Measurements from ENCODE around the gene SLC6A18.

SLC6A18 gene

DNA sequence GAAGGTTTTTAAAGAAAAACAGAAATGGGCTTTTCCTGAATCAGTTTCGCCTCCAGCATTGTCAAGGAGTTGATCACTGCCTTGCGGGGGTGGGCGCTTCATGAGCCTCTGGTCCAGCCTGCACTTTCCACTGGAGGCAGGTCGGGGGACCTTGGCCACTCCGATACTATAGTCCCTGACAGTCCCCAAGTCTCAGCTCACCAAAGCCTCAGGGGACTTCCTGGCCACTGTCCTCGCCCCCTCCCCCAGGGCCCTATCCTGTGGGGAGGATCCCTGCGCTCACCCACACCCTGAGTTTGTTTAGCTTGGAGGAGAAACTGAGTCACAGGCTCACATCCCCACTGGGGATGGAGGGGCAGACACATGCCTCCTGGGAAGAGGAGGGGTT lies 22.4 kb upstream of the SLC6A18 start:
- DNase-seq (ENCODE audit: low read depth in 2 of 2): no peak

GRCh38 chr5:1203311-1203967 lies 21.7 kb upstream of the SLC6A18 start:
- no peak for DNase-seq (ENCODE audit: low read depth in 2 of 2)

DNA sequence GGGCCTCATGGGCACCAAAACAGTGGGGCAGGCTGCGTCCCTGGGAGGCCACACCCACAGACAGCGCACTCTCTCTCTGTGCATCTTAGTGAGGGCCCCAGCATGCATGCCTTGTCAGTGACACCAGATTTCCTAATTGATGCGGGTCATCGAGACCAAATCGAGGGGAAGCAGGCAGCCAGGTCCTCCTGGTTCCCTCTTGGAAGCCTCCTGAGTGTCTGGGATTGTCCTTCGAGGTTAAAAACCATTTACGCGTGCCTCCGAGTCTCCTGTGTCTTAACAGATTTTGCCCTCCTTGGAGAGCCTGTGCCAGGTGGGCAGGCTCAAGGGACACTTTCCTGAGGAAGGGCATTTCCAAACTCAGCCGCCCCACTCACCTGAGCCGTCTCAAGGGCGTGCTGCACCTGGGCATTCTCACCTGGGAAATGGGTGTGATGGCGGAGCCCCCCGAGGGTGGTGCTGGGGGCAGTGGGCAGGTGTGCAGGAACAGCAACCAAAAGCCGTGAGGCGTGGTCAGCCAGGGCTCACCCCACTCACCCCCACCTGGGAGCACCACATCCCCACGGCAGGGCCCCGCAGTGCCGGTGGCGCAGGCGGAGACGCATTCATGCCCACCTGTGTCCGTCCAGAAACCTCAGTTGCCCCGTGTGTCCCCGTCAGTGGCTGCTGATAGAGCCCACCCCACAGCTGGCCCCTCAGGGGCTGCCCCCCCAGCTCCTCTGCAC lies 21.1 kb upstream of the SLC6A18 start:
- no peak for DNase-seq (ENCODE audit: low read depth in 2 of 2)

GRCh38 chr5:1204693-1205242 lies 20.4 kb upstream of the SLC6A18 start:
- no peak for DNase-seq (ENCODE audit: low read depth in 2 of 2)

GRCh38 chr5:1205255-1206180 lies 19.7 kb upstream of the SLC6A18 start:
- DNase-seq (ENCODE audit: low read depth in 2 of 2): no peak

DNA sequence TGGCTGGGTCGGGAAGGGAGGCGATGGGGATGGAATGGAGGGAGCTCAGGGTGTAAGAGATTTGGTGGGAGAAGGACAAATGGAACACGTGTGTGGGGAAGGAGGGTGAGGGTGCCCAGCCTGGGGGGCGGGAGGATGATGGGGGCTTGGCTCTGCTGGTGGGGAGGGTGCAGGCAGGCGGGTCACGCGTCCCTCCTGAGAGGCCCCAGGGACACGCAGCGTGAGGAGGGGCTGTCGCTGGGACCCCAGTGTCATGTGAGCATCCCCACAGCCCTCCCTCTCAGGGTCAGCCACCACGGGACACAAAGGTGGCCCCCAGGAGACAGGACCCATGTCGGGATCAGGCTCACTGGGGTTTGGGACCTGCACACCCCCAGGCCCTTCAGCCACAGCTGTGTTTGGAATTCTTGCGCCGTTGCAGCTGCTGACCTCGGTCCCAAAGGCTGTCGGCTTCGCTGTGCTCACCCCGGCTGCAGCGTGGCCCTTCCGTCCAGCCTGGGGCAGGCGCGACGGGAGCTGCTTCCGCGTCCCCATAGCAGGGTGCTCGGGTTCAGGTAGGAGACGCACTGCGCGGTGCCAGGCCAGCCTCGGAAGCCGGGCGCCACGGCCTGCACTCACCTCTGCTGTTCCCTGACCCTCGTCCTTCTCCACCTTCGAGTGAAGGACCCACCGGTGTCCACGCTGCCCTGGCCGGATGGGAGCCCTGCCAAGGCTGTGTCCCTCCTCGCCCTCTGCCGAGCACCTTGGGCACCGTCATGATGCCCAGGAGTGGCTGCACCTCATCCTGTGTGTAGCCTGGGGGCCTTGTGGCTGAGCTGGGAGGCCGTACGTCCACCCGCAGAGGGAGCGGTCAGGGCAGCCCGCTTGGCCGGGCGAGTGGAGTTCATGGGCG lies 18.4 kb upstream of the SLC6A18 start:
- DNase-seq (ENCODE audit: low read depth in 2 of 2): no peak

DNA sequence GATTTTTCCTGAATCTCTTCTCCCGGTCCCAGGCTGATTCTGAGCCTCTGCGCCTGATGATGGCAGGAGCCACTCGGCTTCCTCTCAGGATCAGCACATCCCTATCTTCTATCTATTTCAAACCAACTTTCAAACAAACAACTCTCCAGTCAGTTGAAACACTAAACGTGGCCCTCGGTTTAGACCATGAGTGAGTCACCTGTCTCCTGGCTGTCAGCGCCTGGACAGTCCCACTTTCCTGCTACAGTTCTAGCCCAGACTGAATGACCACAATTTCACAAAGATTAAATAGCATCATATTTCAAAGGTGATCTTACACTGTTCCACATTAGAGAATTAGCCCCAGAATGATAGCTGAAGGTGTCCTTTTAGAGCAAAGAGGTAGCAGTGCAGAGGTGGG lies 17.6 kb upstream of the SLC6A18 start:
- DNase-seq (ENCODE audit: low read depth in 2 of 2): no peak

DNA sequence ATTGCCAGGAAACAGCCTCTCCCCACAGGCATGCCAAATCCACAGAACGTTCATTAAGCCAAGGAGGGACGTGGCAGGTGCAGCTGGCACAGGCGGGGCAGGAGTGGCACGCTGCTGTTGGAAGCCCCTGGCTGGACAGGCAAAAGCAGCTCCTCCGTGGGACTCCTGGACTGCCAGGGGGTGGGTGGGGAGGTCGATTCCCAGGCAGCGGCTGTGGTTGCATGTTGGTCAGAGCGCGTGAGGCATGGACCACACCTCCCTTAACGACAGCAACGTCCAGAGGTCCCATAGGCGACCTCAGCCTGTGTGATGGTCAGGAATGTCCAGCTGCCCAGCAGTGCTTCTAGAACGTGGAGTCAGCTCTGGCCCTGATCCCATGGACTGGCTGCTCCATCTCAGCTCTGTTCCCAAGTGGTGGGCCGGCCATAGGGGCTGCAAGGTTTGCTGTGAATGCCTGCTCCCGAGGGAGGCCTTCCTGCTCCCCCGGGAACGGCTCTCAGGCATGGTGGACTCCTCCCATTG lies 16.9 kb upstream of the SLC6A18 start:
- DNase-seq (ENCODE audit: low read depth in 2 of 2): no peak

DNA sequence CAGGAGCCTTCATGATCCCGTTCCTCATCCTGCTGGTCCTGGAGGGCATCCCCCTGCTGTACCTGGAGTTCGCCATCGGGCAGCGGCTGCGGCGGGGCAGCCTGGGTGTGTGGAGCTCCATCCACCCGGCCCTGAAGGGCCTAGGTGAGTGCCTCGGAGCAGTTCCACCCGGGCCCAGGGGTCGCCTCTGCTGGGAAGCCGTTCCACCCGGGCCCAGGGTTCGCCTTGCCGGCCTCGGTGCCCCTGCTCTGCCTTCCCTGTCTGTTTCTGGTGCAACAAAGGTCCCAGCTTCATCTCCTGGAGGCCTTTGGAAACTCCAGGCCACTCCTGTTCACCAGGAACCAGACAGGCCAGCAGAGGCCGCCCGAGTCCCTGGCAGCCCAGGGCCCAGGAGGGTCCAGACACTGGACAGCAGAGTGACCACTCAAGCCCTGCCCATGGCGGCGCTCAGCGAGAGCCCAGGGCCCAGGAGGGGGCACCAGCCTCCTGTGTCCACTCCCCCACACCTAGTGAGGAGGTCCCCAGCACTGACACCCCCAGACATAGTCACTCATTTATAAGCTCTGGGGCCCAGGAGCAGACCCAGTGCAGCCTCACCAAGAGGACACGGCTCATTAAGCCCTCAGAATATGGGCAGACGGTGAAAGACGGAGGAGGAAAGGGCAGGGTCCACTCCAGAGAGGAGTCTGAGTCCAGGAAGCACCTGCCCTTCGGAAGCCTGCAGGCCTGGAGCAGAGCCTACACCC lies 16.3 kb upstream of the SLC6A18 start:
- no peak for DNase-seq (ENCODE audit: low read depth in 2 of 2)

- DNase-seq (ENCODE audit: low read depth in 2 of 2): no peak
These were observed 15.7 kb upstream of the SLC6A18 start for GRCh38 chr5:1209489-1209852.

GRCh38 chr5:1209896-1210776 lies 15.0 kb upstream of the SLC6A18 start:
- no peak for DNase-seq (ENCODE audit: low read depth in 2 of 2)

GRCh38 chr5:1210832-1211251 lies 14.3 kb upstream of the SLC6A18 start:
- no peak for DNase-seq (ENCODE audit: low read depth in 2 of 2)

DNA sequence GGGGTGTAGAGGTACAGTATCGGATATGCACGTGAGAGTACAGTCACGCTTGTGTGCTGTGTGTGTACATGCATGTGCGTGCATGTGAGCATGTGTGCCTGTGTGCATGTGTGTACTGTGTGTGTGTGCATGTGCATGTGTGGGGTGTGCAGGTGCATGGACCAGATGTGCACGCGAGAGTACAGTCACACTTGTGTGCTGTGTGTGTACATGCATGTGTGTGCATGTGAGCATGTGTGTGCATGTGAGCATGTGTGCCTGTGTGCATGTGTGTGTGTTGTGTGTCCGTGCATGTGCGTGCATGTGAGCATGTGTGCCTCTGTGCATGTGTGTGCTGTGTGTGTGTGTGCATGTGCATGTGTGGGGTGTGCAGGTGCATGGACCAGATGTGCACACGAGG lies 13.5 kb upstream of the SLC6A18 start:
- DNase-seq (ENCODE audit: low read depth in 2 of 2): no peak

DNA sequence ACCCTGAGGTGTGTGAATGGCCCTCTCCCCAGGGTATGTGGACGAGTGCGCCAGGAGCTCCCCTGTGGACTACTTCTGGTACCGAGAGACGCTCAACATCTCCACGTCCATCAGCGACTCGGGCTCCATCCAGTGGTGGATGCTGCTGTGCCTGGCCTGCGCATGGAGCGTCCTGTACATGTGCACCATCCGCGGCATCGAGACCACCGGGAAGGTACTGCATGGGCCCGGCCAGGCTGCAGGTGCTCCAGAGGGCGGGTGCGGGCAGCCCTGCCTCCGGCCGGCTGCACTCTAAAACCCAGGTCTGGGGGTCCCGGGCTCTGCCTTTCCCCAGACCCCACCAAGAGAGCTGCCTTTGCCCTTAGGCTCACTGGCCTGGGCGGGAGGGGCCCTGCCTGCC lies 12.9 kb upstream of the SLC6A18 start:
- DNase-seq (ENCODE audit: low read depth in 2 of 2): no peak

- no peak for DNase-seq (ENCODE audit: low read depth in 2 of 2)
These were observed 12.3 kb upstream of the SLC6A18 start for GRCh38 chr5:1212881-1213280.

DNA sequence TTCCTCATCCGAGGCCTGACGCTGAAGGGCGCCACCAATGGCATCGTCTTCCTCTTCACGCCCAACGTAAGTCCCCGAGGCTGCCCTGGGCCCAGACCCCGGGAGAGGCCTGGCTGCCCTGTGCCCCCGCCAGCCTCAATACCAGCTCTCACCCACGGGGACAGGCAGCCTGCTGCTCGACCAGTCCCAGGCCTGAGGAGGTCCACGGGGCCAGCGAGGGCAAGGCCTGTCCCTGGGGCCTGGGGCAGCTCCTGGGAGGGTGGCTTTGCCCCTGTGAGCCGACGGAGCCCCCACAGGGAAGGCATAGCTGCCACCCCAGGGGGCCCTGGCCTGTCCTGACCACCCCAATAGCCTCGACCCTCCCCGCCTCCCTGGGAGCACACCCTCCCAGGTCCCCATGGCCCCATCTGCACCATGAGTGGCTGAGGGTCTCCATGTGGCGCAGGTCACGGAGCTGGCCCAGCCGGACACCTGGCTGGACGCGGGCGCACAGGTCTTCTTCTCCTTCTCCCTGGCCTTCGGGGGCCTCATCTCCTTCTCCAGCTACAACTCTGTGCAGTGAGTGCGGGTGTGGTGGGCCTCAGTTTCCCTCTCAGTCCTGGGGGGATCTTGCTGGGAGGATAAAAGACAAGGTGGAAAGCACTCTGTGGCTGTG lies 11.5 kb upstream of the SLC6A18 start:
- DNase-seq (ENCODE audit: low read depth in 2 of 2): no peak

- no peak for DNase-seq (ENCODE audit: low read depth in 2 of 2)
These were observed 10.8 kb upstream of the SLC6A18 start for GRCh38 chr5:1214163-1214935.

DNA sequence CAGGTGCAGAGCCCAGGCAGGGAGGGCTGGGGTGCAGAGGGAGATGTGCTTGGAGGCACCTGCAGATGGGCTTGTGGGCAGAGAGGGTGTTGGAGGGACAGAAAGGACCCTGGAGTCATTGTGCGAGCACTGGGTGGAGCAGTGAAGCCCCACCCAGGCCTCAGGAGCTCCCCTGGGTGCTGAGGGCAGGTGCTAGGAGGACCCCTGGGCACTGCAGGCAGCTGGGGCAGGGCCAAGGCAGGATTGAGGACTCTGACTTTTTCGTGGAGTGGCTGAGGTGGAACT lies 10.3 kb upstream of the SLC6A18 start:
- DNase-seq (ENCODE audit: low read depth in 2 of 2): no peak

Measured in stimulated activated CD8-positive, alpha-beta memory T cell treated with anti-CD3 and anti-CD28 coated beads, Interleukin-2, amount 100 ng/mL, for 1 hour (primary cell).